Stimulated activated CD4-positive, alpha-beta T cell treated with anti-CD3 and anti-CD28 coated beads, Interleukin-12 subunit alpha, Interleukin-12 subunit beta, amount 100 ng/mL, for 24 hours (primary cell): ENCODE data around the gene DNAJC10.
"Not testable (repeated sequence)": the region's sequence is repeated elsewhere in the genome, so short reads cannot be mapped to it uniquely, and the experiment has no call there.

Source experiments
- DNase-seq, 2 experiments: peaks; one replicate each; pipeline ENCODE4 v3.0.0-alpha.2; 2020; ENCODE audit warnings: low read depth in 2 of 2

DNAJC10 gene

GRCh38 chr2:182726473-182726872 lies 10.4 kb downstream of the DNAJC10 start:
- no peak for DNase-seq

DNA sequence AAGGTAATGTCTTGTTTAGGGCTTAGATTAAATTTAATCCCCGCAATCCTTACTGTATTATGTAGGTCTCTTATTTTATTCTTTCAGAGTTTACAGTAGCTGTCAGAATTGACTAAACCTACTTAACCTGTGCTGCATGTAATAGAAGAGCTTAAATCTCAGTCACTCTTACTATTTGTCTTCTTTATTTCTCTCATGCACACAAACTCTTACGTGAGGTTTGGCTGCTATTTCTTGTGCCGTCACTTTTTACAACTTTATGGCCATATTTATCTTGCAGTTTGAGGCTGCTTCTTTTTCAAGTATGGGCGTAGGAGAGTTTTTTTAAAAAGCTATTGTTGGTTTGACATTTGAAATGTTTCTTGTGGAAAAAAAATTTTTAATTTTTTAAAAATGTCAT lies 12.0 kb downstream of the DNAJC10 start:
- DNase-seq, result no peak

GRCh38 chr2:182729710-182730339 lies 13.8 kb downstream of the DNAJC10 start:
- no peak for DNase-seq

DNA sequence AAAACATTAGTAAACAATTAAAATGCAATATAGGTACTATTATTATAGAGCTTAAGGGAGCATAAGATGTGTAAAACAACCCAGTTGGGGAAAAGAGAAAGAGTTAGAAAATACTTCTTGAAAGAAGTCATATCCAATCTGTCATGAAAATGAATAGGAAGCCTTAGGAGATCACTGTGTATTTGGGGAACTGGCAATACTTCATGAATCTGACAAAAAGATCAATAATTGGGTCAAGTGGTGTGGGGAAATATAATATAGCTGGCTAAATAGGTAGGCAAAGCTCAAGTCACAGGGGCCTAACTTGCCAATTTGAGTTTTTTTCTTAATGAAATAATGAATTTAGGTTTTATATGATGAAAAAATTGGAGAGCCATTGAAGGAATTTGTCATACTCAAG lies 14.4 kb downstream of the DNAJC10 start:
- DNase-seq, result no peak

GRCh38 chr2:182732736-182733135 lies 16.7 kb downstream of the DNAJC10 start:
- DNase-seq, result no peak

DNA sequence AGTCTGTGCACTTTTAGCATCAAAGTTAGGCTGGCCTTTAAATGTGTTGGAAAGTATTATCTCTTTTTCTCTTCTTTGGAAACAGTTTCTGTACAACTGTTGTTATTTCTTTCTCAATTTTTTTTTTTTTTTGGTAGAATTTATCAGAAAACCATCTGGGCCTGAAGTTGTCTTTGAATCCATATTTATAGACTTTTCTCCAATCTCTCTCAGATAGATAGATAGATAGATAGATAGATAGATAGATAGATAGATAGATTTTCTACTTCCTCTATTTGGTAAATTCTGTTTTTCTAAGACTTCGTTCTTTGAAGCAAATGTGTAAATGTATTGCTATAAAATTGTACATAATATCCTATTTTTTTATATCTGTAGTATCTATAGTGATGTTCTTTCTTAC lies 17.5 kb downstream of the DNAJC10 start:
- no peak for DNase-seq

- not testable (repeated sequence) for DNase-seq
Measured at GRCh38 chr2:182736856-182737255, 20.8 kb downstream of the DNAJC10 start.

- no peak for DNase-seq
Measured at GRCh38 chr2:182740701-182741100, 24.6 kb downstream of the DNAJC10 start.

GRCh38 chr2:182741620-182742019 lies 25.6 kb downstream of the DNAJC10 start:
- DNase-seq, result no peak

GRCh38 chr2:182744490-182744889 lies 28.4 kb downstream of the DNAJC10 start:
- DNase-seq, result no peak

DNA sequence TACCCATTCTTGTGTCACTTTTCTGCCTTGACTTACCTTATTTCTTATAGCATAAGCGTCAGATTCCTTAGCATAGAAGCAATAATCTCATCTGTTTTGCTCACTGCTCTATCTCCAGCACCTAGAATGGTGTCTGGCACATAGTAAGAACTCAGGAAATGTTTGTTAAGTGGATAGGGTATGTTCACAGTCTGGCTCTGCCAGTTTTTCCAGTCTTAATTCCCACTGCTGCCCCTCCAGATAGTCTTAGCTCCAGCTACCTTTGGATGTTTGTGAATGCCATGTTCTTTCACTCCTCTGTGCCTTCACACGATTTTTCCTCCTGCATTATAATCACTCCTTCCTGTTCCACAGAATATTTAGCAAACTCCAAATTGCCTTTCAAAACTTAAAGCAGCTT lies 29.0 kb downstream of the DNAJC10 start:
- no peak for DNase-seq

- DNase-seq, result not testable (repeated sequence)
Measured at GRCh38 chr2:182745894-182746293, 29.8 kb downstream of the DNAJC10 start.

DNA sequence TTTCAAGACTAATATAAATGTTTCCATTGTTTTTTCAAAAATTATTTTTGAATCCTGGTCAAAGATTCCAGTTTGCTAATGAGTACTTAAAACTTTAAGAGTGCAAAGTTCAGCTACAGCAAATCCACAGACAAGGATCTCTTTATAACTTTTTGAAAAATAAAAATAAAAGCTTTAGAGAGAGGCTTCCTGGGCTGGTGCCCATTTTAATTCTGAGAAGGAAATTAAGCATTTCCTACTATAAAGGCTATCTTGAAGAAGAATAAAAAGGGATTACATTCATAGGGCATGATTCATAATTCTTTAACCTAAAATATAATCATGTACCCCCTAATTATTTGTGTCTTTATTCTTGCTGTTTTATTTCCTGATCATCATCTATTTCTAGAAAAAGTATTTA lies 38.2 kb downstream of the DNAJC10 start:
- no peak for DNase-seq

DNA sequence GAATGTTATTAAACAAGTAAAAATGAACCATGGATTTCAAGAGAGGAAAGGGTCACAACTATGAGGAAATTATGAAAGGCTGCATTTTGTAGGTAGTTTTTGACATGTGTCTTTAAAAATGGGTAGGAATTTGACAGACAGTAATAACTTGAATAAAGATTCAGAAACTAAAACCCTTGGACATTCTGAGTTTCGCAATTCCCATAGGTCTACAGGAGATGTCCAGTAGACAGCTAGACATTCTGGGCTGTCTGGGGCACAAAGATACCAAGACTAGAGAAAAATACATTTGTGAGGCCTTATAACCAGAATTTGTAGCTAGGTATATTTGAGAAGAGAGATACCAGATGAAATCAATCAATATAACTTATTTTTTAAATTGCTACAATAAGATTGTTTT lies 42.3 kb downstream of the DNAJC10 start:
- no peak for DNase-seq

- DNase-seq, result no peak
Measured at GRCh38 chr2:182761903-182762302, 45.8 kb downstream of the DNAJC10 start.

- no peak for DNase-seq
Measured at GRCh38 chr2:182763311-182763912, 47.4 kb downstream of the DNAJC10 start.

- DNase-seq, result no peak
Measured at GRCh38 chr2:182766626-182767025, 50.6 kb downstream of the DNAJC10 start.

DNA sequence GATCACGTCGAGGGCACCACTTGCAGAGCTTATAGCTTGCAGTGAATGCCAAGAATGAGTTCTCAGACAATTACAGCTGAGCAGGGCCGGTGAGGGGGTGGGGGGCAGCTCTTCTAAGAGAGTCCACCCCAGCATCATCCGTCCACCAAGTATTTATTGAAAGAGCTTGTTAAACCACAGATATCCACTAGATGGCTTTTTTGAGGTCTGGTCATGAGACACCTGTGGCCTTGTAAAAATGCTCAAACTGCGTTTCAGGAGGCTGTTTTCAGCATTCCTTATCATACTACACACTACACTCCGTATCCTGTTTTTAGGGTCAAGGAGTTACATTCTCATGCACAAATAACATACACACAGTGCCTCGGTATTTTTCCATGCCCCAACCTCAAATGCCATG lies 51.5 kb downstream of the DNAJC10 start:
- no peak for DNase-seq

- not testable (repeated sequence) for DNase-seq
Measured at GRCh38 chr2:182768950-182769349, 52.9 kb downstream of the DNAJC10 start.

DNA sequence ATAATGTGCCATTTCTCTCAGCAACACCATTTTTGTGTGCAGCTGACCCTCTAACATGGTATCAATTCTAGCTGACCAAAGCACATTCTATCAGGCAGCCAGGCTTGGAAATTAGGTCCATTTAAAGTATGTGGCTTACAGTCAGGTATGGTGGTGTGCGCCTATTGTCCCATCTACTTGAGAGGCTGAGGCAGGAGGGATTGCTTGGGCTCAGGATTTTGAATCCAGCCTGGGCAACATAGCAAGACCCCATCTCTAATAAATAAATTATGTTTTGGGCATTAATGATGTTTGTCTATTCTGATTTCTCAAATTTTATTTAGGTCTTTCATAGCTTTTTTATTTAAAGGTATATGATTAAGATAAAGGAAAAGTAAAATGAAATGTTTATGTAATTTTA lies 63.3 kb downstream of the DNAJC10 start:
- DNase-seq, result no peak

DNA sequence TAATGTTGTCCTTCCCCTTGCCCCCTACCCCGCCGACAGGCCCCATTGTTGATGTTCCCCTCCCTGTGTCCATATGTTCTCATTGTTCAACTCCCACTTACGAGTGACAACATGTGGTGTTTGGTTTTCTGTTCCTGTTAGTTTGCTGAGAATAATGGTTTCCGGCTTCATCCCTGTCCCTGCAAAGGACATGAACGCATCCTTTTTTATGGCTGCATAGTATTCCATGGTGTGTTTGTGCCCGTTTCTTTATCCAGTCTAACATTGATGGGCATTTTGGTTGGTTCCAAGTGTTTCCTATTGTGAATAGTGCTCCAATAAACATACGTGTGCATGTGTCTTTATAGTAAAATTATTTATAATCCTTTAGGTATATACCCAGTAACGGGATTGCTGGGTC lies 65.0 kb downstream of the DNAJC10 start:
- not testable (repeated sequence) for DNase-seq

DNA sequence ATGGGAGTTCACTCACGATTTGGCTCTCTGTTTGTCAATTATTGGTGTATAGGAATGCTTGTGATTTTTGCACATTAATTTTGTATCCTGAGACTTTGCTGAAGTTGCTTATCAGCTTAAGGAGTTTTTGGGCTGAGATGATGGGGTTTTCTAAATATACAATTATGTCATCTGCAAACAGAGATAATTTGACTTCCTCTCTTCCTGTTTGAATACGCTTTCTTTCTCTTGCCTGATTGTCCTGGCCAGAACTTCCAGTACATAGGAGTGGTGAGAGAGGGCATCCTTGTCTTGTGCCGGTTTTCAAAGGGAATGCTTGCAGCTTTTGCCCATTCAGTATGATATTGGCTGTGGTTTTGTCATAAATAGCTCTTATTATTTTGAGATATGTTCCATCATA lies 66.6 kb downstream of the DNAJC10 start:
- not testable (repeated sequence) for DNase-seq

- no peak for DNase-seq
Measured at GRCh38 chr2:182784058-182784706, 68.1 kb downstream of the DNAJC10 start.
